Stimulated activated naive CD8-positive, alpha-beta T cell treated with anti-CD3 and anti-CD28 coated beads, Interleukin-15, amount 100 ng/mL, for 72 hours (primary cell): ENCODE measurements around the gene PLA2G1B.
"Not testable (repeated sequence)": the region's sequence is repeated elsewhere in the genome, so short reads cannot be mapped to it uniquely, and the experiment has no call there.

Experiments
- ATAC-seq: fragments of 150-1000 bp; cut with Tn5 transposase; 2 replicates; pipeline ENCODE4 v1.10.0; 2021; ENCODE audit warnings: mild to moderate bottlenecking, moderate library complexity
- DNase-seq, 2 donors: peaks; one replicate each; pipeline ENCODE4 v3.0.0; 2021 to 2022
- H3K27ac Mint-ChIP-seq, 2 donors: one replicate each; pipeline ENCODE4 v1.8.0; 2022; ENCODE audit warnings: mild to moderate bottlenecking in 2 of 2, mixed read lengths in 2 of 2, moderate library complexity in 2 of 2
- H3K27me3 Mint-ChIP-seq: one replicate; pipeline ENCODE4 v1.8.0; 2022; ENCODE audit warnings: mixed read lengths
- H3K4me1 Mint-ChIP-seq: one replicate; pipeline ENCODE4 v1.8.0; 2022; ENCODE audit warnings: mild to moderate bottlenecking, mixed read lengths
- H3K4me3 Mint-ChIP-seq, 2 donors: one replicate each; pipeline ENCODE4 v1.8.0; 2022; ENCODE audit warnings: mild to moderate bottlenecking in 2 of 2, mixed read lengths in 2 of 2, moderate library complexity in 1 of 2
- H3K9me3 Mint-ChIP-seq, 2 donors: one replicate each; pipeline ENCODE4 v1.8.0; 2022; ENCODE audit warnings: mixed read lengths in 2 of 2

Gene PLA2G1B

DNA sequence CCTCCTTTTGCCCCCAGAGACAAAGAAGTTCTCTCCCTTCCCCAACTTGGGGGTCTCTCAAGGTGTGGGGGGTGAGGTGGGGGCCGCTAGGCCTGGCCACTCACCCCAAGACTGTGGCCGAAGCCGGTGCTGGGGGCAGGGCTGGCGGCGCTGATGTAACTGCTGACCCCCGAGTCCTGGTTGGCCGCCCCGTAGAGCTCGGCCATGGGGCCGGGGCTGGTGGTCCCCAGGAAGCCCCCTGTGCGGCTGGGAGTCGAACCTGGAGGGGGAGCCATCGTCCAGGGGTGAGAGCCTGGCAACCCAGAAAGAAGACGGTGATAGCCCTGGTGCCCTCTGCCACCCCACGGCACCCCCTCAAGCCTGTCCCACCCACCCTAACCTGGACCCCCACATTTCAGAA lies 18.5 kb upstream of the PLA2G1B start:
- DNase-seq (no peak), ATAC-seq (no peak)
- no peaks in the 10 kb centered on the region for H3K27me3 Mint-ChIP-seq
- no peaks in the 10 kb centered on the region for H3K9me3 Mint-ChIP-seq
- no peaks in the 10 kb centered on the region for H3K4me1 Mint-ChIP-seq
- H3K4me3 Mint-ChIP-seq = no peak overlapping the region
- H3K27ac Mint-ChIP-seq = no peak overlapping the region

DNA sequence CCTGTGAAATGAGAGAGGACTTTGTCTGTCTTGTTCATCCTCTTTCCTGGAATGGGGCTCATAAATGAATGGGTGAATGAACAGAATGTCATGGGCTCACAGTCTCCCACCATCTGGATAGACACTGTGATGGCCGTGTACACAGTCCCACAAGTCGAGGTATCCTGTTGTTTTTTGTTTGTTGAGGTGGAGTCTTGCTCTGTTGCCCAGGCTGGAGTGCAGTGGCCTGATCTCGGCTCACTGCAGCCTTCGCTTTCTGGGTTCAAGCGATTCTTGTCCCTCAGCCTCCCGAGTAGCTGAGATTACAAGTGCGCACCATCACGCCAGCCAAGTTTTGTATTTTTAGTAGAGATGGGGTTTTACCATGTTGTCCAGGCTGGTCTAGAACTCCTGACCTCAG lies 16.1 kb upstream of the PLA2G1B start:
- H3K27ac Mint-ChIP-seq = no peak overlapping the region
- no peaks in the 10 kb centered on the region for H3K4me1 Mint-ChIP-seq

DNA sequence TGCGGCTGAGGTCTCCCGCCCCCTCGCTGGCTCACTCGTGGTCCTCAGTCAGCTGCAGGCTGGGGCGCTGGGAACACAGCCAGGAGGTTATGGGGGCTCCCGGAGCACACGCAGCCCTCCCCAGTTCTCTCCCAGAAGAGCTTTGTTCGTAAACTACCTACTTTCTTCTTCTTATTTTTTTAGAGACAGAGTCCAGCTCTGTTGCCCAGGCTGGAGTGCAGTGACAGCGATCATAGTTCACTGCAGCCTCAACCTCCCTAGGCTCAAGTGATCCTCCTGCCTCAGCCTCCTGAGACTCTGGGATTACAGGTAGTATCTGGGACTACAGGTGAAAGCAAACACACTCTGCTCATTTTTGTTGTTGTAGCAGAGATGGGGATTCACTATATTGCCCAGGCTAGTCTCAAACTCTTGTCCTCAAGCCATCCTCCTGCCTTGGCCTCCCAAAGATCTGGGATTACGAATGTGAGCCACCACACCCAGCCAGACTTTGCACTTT lies 15.5 kb upstream of the PLA2G1B start:
- Mint-ChIP-seq H3K27me3 (no peaks in the 10 kb centered on the region), H3K4me1 (no peaks in the 10 kb centered on the region), H3K27ac (no peak overlapping the region), H3K4me3 (no peak overlapping the region), H3K9me3 (peaks cover 3% of the 10 kb centered on the region in 2 donors)
- no peak for DNase-seq
- ATAC-seq = no peak

More for the DNA sequence above, 16.1 kb upstream of the PLA2G1B start:
- Mint-ChIP-seq H3K27me3 (no peaks in the 10 kb centered on the region), H3K4me3 (no peak overlapping the region), H3K9me3 (no peaks in the 10 kb centered on the region)
- ATAC-seq (no peak), DNase-seq (no peak)

DNA sequence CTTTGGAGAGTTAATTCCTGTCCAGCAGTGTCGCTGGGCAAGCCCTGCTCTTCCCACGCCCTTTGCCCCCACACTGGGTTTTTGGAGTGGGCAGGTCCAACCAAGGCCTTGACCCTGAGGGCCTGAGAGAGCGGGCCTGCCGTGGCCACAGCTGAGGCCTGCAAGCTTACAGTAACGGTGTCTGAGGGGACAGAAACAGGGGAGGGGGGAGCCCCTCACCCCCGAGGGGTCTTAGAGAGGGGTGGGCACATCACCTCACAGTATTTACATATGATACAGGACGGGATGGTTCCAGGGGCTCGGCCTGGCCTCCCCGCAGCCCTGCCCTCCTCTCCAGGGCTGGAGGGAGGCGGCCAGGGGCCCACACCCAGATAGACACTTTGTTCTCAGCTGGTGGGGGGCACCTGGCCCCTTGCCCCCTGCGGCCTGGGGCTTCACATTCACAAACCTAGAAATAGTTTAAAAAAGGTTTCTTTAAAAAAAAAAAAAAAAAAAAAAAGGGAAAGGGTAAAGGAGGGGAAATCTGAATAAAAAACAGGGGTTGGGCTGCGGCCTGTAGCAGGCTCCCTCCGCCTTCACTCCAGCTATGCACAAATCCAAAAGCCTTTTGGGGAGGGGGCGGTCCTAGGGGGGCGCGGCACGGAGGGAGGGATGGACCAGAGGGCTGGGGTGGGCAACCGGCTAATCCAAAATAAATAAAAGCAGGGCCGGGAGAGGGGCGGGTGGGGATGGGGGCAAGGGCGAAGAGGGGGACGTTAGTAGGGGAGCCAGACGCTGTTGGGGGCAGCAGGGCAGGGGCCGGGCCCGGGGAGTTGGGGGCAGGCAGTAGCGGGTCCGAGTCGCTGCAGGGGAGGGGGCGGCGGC lies 14.8 kb upstream of the PLA2G1B start:
- Mint-ChIP-seq H3K4me1 (no peaks in the 10 kb centered on the region), H3K27me3 (no peaks in the 10 kb centered on the region), H3K4me3 (no peak overlapping the region), H3K9me3 (peaks cover 10% of the 10 kb centered on the region in 2 donors), H3K27ac (no peak overlapping the region)
- DNase-seq = no peak
- no peak for ATAC-seq

DNA sequence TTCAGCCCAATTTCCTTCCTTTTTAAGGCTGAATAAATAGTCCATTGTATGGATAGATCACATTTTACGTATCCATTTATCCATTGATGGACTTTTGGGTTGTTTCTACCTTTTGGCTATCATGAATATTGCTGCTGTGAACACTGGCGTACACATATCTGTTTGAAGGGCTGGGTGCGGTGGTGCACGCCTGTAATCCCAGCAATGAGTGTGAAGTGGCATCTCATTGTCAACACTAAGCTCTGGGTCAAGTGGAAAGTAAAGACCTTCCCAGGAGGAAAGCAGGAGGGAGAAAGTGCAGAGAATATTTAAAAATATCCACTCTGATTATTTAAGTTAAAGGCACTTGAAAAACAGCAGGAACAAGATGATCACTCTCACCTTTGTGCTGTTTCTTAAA lies 11.7 kb upstream of the PLA2G1B start:
- H3K4me3 Mint-ChIP-seq = no peak overlapping the region
- H3K27me3 Mint-ChIP-seq = peaks cover 7% of the 10 kb centered on the region

DNA sequence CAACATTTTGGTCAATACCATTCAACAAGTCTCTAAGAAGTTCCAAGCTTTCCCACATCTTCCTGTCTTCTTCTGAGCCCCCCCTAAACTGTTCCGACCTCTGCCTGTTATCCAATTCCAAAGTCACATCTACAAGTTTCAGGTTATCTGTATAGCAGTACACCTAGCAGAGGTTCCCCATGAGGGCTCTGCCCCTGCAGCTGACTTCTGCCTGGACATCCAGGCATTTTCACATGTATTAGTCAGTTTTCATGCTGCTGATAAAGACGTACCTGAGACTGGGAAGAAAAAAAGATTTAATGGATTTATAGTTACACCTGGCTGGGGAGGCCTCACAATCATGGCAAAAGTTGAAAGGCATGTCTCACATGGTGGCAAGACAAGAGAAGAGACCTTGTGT lies 10.2 kb upstream of the PLA2G1B start:
- Mint-ChIP-seq H3K27ac (no peak overlapping the region), H3K9me3 (peaks cover 20 to 29% of the 10 kb centered on the region in 2 donors), H3K4me1 (peaks cover 11% of the 10 kb centered on the region), H3K27me3 (peaks cover 7% of the 10 kb centered on the region), H3K4me3 (no peak overlapping the region)
- DNase-seq = no peak
- no peak for ATAC-seq

More for the DNA sequence above, 11.7 kb upstream of the PLA2G1B start:
- Mint-ChIP-seq H3K4me1 (peaks cover 11% of the 10 kb centered on the region), H3K27ac (no peak overlapping the region), H3K9me3 (peaks cover 20 to 29% of the 10 kb centered on the region in 2 donors)
- ATAC-seq (no peak), DNase-seq (no peak)

DNA sequence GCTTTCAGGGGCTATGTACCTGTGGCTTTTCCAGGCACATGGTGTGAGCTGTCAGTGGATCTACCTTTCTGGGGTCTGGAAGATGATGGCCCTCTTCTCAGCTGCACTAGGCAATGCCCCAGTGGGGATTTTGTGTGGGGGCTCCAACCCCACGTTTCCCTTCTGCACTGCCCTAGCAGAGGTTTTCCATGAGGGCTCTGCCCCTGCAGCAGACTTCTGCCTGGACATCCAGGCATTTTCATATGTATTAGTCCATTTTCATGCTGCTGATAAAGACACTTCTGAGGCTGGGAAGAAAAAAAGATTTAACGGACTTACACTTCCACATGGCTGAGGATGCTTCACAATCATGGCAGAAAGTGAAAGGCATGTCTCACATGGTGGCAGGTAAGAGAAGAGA lies 8.8 kb upstream of the PLA2G1B start:
- H3K4me1 Mint-ChIP-seq = peaks cover 11% of the 10 kb centered on the region
- H3K27me3 Mint-ChIP-seq = not testable (repeated sequence)

DNA sequence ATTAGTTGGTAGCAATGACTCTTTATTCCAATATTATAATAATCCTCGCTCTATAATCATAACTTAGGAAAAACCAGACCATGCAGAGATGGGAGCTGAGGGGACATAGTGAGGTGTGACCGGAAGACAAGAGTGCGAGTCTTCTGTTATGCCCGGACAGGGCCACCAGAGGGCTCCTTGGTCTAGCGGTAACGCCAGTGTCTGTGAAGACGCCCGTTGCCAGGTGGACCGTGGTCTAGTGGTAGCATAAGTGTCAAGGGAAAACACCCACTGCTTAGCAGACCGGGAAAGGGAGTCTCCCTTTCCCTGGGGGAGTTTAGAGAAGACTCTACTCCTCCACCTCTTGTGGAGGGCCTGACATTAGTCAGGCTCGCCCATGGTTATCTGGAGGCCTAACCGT lies 7.9 kb upstream of the PLA2G1B start:
- not testable (repeated sequence) for ATAC-seq, H3K27ac Mint-ChIP-seq, H3K4me3 Mint-ChIP-seq, H3K27me3 Mint-ChIP-seq
- peaks cover 20 to 29% of the 10 kb centered on the region in 2 donors for H3K9me3 Mint-ChIP-seq
- peaks cover 11% of the 10 kb centered on the region for H3K4me1 Mint-ChIP-seq
- peak; percentile 26 to 43 for DNase-seq

More for the DNA sequence above, 8.8 kb upstream of the PLA2G1B start:
- not testable (repeated sequence) for H3K4me3 Mint-ChIP-seq, ATAC-seq, DNase-seq, H3K27ac Mint-ChIP-seq
- H3K9me3 Mint-ChIP-seq = peaks cover 20 to 29% of the 10 kb centered on the region in 2 donors

DNA sequence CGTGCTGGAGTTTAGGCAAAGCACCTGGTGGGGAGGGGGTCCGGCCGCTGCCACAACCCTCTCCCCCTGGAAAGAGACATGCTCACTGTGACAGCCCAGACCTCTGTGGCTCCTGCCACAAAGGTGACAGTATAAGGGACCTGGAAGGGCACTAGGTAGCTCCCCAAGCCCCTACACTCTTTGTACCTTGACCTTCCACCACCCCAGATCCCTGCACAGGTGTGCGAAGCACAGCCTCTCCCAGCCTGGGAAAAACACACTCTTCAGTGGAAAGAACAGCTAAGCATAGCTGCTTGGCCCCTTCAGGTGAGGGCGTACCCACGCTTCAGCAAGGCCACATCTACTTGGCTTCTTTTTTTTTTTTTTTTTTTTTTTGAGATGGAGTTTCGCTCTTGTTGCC lies 4.9 kb upstream of the PLA2G1B start:
- Mint-ChIP-seq H3K4me3 (no peak overlapping the region), H3K4me1 (peaks cover 11% of the 10 kb centered on the region)
- DNase-seq = no peak

DNA sequence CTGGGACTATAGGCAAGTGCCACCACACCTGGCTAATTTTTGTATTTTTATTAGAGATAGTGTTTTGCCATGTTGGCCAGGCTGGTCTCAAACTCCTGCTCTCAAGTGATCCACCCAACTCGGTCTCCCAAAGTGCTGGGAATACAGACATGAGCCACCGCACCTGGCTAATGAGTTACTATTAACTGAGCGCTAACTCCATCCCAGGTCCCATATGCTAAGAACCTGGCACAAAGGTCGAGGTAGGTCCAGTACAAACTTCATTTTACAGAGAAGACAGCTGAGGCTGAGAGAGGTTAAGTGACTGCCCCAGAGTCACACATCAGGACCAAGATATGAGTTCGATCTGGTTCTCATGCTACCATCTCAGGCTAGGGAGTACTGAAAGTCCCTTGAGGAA lies 4.5 kb upstream of the PLA2G1B start:
- Mint-ChIP-seq H3K9me3 (peaks cover 9 to 15% of the 10 kb centered on the region in 2 donors), H3K4me3 (no peak overlapping the region), H3K27ac (no peak overlapping the region), H3K4me1 (peaks cover 11% of the 10 kb centered on the region), H3K27me3 (peaks cover 17% of the 10 kb centered on the region)
- ATAC-seq = no peak
- no peak for DNase-seq

More for the DNA sequence above, 4.9 kb upstream of the PLA2G1B start:
- Mint-ChIP-seq H3K27ac (no peak overlapping the region), H3K27me3 (peaks cover 15% of the 10 kb centered on the region), H3K9me3 (peaks cover 12 to 20% of the 10 kb centered on the region in 2 donors)
- no peak for ATAC-seq

DNA sequence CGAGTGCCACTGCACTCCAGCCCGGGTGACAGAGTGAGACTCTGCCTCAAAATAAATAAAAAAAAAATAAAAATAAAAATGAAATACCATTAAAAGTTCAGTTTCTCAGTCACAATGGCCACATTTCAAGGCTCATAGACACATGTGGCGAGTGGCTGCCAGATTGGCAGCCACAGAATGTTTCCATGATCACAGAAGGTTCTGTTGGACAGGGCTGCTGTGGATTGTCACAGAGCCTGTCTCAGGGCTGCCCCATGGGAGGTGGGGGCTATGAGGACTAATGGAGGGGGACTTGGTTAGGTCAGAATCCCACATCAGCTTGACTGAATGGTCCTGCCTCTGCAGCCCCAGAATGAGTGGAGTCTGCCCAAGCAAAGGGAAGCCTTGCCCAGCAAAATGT lies 3.8 kb upstream of the PLA2G1B start:
- peaks cover 17% of the 10 kb centered on the region for H3K27me3 Mint-ChIP-seq
- peaks cover 6 to 9% of the 10 kb centered on the region in 2 donors for H3K9me3 Mint-ChIP-seq
- ATAC-seq = no peak
- no peak for DNase-seq
- H3K27ac Mint-ChIP-seq = no peak overlapping the region
- H3K4me3 Mint-ChIP-seq = no peak overlapping the region
- H3K4me1 Mint-ChIP-seq = peaks cover 11% of the 10 kb centered on the region

DNA sequence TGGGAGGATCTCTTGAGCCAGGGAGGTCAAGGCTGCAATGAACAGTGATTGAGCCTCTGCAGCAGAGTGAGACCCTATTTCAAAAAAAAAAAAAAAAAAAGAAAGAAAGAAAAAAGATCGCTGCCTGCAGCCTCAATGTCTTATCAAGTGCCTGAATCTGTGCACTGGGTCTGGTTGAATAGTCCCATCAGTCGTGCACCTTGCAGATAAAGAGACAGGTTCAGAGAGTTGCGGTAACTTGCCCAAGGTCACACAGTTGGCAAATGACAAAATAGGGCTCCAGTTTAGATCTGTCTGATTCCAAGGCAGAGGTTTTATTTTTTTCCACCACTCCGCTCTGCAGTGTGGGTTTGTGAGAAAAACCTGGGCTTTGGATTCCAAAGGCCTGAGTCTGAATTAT lies 649 bp upstream of the PLA2G1B start:
- Mint-ChIP-seq H3K4me3 (no peak overlapping the region), H3K27me3 (peaks cover 10% of the 10 kb centered on the region), H3K9me3 (no peaks in the 10 kb centered on the region), H3K27ac (no peak overlapping the region), H3K4me1 (peaks cover 12% of the 10 kb centered on the region)
- DNase-seq = no peak
- no peak for ATAC-seq

DNA sequence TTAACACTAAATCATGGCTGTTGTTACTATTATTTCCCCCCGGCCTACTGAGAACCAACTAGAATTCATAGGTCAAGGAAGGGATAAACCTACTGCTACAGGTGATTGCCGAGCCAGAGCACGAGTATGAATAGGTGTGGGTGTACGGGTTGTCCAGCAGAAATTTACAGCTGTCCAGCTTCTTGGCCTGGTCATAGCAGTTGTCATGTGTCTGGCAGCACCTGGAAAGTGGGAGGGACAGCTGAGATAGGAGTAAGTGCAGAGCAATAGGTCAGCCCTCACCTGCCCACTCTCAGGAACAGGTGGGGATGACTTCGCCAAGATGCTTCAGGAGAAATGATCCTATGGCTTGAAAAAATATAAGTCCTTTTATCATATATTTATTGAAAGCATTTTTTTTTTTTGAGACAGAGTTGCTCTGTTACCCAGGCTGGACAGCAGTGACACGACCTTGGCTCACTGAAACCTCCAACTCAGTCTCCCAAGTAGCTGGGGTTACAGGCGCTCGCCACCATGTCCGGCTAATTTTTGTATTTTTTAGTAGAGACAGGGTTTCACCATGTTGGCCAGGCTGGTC lies 2.6 kb downstream of the PLA2G1B start:
- H3K4me1 Mint-ChIP-seq = peaks cover 12% of the 10 kb centered on the region

DNA sequence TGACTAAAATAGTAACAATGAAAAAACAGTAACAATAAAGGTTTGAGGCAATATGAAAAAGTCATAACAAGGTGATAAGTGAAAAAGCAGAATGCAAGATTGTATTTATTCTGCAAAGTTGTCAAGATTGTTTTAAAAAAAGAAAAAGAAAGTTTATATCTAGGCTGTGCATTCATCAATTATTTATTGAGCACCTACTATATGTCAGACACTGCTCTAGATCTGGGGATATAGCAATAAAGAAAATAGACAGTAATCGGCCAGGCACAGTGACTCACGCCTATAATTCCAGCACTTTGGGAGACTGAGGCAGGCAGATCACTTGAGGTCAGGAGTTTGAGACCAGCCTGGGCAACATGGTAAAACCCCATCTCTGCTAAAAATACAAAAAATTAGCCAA lies 3.8 kb downstream of the PLA2G1B start:
- ATAC-seq (no peak), DNase-seq (no peak)
- Mint-ChIP-seq H3K4me3 (no peak overlapping the region), H3K27me3 (peaks cover 10% of the 10 kb centered on the region), H3K27ac (no peak overlapping the region), H3K9me3 (no peaks in the 10 kb centered on the region), H3K4me1 (peaks cover 12% of the 10 kb centered on the region)

More for the DNA sequence above, 2.6 kb downstream of the PLA2G1B start:
- peaks cover 10% of the 10 kb centered on the region for H3K27me3 Mint-ChIP-seq
- peak overlapping the region; percentile 85 to 94 for H3K4me3 Mint-ChIP-seq
- DNase-seq = no peak
- ATAC-seq = no peak
- no peaks in the 10 kb centered on the region for H3K9me3 Mint-ChIP-seq
- H3K27ac Mint-ChIP-seq = no peak overlapping the region

DNA sequence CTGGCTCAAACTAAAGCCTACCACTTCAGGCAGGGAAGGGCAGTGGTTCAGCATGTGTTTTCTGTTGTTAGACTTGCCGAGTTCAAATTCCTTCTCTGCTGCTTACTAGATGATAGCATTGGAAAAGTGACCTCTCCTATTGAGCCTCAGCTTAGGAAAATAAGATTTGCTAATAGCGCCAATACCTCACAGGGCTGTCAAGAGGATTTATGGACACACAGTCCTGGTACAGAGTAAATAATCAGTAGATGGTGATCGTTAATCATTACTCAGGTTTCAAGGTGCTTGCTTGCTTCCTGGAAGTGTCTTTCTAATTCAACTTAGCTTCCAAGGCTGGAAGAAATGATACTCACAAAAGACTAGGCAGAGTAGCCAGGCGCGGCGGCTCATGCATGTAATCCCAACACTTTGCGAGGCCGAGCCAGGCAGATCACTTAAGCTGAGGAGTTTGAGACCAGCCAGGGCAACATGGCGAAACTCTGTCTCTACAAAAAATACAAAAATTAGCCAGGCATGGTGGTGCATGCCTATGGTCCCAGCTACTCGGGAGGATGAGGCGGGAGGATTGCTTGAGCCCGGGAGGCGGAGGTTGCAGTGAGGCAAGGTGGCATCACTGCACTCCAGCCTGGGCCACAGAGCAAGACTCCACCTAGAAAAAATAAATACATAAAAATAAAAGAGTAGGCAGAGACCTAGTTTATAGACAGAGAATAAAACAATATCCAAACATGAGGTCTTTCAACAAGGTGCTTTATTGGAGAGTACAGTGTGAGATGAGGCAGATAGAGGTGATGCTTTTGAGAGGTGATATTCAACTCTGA lies 6.0 kb downstream of the PLA2G1B start:
- ATAC-seq (no peak), DNase-seq (no peak)
- H3K27ac Mint-ChIP-seq = no peak overlapping the region

More for the DNA sequence above, 6.0 kb downstream of the PLA2G1B start:
- peaks cover 20% of the 10 kb centered on the region for H3K4me1 Mint-ChIP-seq
- no peaks in the 10 kb centered on the region for H3K27me3 Mint-ChIP-seq
- no peak overlapping the region for H3K4me3 Mint-ChIP-seq
- H3K9me3 Mint-ChIP-seq = no peaks in the 10 kb centered on the region
